Tongue (tissue), 2 donors: ENCODE results near the gene OSBPL3. TPM values are rescaled to one million over a fixed set of nuclear protein-coding genes. Genes with fewer than 3 reads are reported as not detected.
"Not testable (repeated sequence)": the region's sequence is repeated elsewhere in the genome, so short reads cannot be mapped to it uniquely, and the experiment has no call there.

Experiments used
- DNase-seq: peaks from one replicate; pipeline ENCODE4 v3.0.0-alpha.2; 2015
- total RNA-seq: library from RNA; depleted of rRNA; stranded (reverse); fragments of >200 nt; gene quantifications from one replicate; pipeline ENCODE4 v1.2.3, GENCODE V29; 2014

OSBPL3 gene
- total RNA-seq, 1 donor from 2014 or later = 8.9 TPM

DNA sequence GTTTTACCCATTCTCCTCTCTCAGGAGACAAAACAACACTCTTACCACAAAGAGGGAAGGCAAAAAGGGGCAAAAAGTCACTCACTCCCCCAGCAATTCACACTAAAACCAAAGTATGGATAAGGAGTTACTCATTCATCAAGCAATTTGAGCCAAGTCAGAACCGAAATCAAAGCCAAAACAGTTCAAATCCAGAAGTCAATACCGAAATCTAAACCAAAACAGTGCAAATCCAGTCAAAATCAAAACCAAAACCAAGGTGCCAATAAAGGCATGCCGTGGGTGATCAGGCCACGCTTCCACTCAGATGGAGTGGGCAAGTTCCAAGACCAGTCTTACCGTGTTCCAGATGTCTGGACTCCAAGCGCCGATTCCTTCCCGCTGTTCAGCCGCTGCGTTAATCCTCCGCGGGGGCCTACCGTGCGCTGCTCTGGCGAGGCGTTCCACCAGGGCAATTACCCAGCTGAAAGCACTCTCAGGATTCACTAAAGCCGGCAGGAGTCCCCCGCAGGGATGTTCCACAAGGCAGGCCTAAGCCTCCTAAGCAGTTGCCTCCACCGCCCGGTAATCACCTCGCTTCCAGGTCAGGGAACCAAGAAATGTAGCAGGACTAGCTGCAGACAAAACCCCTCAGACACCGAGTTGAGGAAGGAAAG is 185.1 kb downstream of the OSBPL3 start:
- not testable (repeated sequence) for DNase-seq

DNA sequence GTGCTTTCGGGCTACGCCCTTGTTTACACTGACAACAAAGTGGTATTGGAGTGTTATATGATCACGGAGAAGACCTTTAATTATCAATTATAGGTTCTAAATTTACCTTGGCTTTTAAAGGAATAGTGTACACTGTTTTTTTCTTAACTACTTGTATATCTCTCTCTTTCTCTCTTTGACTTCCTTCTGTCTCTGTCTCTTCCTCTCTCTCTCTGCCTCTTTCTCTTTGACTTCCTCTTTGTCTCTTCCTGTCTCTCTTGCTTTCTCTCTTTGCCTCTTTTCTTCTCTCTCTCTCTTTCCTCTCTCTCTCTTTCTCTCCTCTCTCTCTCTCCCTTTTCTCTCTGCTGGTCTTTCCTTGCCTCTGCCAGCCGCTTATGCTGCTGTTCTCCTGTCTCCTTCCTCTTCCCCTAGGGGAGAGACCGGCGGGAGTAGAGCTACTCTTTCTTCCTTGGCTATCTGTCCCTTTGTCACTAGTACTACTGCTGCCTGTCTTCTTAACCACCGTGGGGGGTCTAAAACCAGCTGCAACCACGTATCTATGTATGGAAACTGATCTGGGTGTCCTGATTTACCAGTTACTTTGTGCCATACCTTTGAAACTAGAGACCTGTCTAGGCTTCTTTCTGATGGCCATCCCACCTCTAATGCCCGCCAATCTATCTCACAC is 185.9 kb downstream of the OSBPL3 start:
- DNase-seq = no peak

- DNase-seq = no peak
These were observed 190.9 kb downstream of the OSBPL3 start for GRCh38 chr7:24788961-24789576.

- DNase-seq = no peak
These were observed 191.9 kb downstream of the OSBPL3 start for GRCh38 chr7:24788075-24788474.

GRCh38 chr7:24786941-24787340 is 193.0 kb downstream of the OSBPL3 start:
- peak; percentile 59 for DNase-seq

DNA sequence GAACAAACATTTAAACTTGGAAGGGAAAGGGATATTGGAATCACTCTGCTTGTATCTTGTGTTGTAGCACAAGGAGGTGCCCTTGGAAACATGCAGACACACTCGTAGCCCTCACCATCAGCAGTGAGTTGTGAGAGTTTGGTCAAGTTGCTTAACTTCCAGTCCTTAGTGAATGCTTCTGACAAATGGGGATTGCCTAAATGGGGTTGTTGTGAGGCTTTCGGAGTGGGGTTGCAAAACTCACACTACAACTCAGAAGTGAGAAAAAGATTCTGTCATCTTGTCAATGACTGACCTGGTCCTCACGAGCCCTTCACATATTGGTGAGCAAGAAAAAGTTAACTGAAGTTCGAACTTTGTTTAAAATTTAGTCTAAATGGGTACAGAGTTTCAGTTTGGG is 193.7 kb downstream of the OSBPL3 start:
- no peak for DNase-seq

GRCh38 chr7:24784277-24784676 is 195.7 kb downstream of the OSBPL3 start:
- no peak for DNase-seq

- no peak for DNase-seq
These were observed 196.3 kb downstream of the OSBPL3 start for GRCh38 chr7:24783698-24784097.

DNA sequence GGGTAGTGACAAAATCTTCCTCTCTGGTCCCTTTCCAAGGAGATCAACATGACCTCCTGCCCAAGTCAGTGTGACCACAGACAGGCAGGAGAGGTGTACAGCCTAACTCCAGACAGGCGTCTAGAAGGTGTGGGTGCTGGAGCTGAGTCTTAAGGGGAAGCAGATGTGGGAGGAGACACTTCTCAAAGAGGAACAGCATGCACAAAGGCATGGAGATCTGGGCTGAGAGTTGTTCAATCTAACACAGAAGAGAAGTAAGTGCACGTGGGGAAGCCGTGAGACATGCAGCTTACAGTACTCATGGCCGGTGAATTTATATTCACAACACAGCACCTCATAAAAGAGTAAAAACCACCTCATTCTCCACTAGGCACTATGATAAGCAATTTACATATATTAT is 198.9 kb downstream of the OSBPL3 start:
- DNase-seq = no peak

GRCh38 chr7:24779283-24779655 is 200.7 kb downstream of the OSBPL3 start:
- DNase-seq = no peak

GRCh38 chr7:24778543-24779282 is 201.3 kb downstream of the OSBPL3 start:
- DNase-seq = peak; percentile 17

DNA sequence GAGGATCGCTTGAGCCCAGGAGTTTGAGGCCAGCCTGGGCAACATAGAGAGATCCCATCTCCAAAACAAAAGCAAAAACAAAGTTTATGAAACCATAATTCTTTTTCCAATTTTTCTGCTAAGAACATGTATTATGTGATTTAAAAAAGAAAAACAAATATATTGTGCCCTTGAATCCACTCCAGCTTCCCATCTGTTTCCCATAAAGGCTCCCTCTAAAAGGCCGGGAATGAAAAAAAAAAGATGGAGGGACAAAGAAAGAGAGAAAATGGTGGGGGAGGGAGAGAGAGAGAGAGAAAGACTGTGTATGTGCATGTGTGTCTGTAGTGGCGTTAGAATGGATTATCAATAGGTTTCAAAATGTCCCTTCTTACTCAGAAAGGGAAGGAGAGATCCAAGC is 202.2 kb downstream of the OSBPL3 start:
- DNase-seq = peak; percentile 30

DNA sequence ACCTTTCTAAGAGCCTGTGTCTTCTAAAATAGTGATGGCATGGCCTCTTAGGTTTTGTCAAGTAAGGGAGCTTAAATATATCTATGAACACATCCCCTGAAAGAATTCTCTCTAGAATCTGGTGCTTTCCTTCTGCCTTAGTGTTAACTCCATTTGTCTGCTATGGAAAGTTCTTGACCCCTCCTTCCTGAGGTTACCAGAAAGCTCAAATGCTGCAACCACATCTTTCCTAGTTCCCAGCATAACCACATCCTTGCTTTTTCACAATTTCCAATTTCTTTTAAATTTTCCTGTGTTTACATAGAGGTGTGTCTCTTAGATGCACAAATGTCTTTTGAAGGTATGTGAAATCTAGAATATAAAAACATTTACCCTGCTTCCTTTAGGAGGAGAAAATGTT is 206.3 kb downstream of the OSBPL3 start:
- DNase-seq = no peak

- peak; percentile 32 for DNase-seq
These were observed 210.1 kb downstream of the OSBPL3 start for GRCh38 chr7:24769851-24770250.

- DNase-seq = no peak
These were observed 210.8 kb downstream of the OSBPL3 start for GRCh38 chr7:24769014-24769830.

DNA sequence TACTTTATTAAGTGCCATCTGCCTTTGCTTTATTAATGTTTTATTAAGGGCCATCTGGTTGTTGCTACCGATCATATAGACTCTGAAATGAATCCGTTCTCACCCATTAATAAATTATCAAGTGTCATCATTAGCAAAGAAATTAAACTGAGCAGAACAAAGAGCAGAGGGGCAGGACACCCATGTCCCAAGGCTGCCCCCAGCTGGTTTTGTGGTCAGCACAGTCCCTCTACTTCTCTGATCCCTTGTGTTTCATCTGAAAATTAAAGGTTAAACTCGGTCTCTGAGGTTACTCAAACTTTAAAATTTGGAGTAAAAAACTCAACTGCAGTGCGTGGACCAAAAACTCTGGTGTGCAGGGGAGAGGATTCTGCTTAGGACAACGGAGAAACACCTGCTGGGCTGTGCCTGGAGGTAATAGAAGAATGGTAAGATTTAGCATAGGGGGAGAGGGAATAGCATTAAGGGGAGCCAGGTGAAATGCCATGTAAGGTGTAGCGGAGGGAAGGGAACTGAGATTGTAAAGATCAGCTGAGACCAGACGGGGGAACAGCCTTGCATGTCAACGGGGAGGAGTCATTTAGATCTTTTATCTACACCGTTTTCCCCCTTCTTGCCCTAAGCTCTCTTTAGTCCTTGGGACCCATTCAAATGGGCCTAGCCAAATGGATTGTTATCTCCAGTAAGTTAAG is 212.0 kb downstream of the OSBPL3 start:
- no peak for DNase-seq

GRCh38 chr7:24764972-24765744 is 214.8 kb downstream of the OSBPL3 start:
- peak; percentile 80 for DNase-seq

GRCh38 chr7:24764011-24764410 is 216.0 kb downstream of the OSBPL3 start:
- no peak for DNase-seq

DNA sequence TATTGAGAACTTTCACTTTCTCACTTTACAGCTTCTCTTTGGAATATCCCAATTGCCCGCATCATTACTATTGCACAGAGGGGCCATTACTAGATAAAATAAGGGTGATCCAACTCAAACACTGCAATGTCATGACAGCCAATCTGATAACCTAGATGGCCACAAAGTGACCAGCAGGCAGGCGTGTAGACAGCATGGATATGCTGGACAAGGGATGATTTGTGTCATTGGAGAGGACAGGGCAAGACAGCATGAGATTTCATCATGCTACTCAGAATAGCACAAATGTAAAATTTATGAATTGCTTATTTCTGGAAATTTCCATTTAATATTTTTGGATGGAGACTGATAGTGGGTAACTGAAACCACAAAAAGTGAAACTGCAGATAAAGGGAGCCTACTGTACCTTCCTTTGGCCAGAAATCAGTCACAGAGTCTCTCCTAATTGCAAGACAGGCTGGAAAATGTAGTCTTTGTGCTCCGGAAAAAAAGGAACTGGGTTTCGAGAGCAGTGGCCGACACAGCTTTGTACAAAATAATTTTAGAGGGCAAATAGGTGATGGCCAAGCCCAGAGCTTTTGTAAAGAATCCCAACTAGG is 216.6 kb downstream of the OSBPL3 start:
- no peak for DNase-seq

DNA sequence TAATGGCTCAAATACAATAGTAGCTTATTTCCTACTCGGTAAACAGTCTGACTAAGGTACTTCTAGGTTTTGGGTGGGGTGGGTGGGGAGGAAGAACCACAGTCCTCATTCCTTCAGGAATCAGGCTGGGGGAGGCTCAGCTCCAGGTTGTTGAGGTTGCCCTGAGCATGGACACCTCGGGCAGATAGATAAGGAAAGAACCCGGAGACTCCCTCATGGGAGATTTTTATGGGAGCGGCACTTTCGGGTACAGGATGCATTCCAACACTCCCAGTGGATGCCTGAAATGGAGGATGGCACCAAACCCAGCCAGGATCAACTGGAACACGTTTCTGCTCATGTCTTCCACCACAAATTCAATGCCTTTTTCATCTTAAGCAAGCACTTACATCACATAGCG is 217.2 kb downstream of the OSBPL3 start:
- no peak for DNase-seq
